GM12874 (cell line): ENCODE results near the gene RTTN.

Experiments
- TF ChIP-seq, protein P1 (sequence below): IDR thresholded peaks from 2 replicates; pipeline ENCODE4 v1.5.1; 2011; ENCODE audit warnings: low read depth, mild to moderate bottlenecking, control low read depth, low read length, moderate library complexity; ENCODE audit not compliant: insufficient read depth

The RTTN gene

DNA sequence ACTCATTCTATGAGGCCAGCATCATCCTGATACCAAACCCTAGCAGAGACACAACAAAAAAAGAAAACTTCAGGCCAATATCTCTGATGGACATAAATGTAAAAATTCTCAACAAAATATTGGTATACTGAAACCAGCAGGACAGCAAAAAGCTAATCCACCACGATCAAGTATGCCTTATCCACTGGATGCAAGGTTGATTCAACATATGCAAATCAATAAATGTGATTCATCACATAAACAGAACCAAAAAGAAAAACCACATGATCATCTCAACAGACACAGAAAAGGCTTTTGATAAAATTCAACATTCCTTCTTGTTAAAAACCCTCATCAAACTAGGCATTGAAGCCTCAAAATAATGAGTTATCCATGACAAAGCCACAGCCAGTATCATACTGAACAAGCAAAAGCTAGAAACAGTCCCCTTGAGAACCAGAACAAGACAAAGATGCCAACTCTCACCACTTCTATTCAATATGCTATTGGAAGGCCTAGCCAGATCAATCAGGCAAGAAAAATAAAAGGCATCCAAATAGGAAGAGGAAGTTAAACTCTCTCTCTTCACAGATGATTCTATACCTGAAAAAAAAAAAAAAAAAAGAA lies 45.3 kb downstream of the RTTN start:
- TF ChIP-seq, protein P1, sequence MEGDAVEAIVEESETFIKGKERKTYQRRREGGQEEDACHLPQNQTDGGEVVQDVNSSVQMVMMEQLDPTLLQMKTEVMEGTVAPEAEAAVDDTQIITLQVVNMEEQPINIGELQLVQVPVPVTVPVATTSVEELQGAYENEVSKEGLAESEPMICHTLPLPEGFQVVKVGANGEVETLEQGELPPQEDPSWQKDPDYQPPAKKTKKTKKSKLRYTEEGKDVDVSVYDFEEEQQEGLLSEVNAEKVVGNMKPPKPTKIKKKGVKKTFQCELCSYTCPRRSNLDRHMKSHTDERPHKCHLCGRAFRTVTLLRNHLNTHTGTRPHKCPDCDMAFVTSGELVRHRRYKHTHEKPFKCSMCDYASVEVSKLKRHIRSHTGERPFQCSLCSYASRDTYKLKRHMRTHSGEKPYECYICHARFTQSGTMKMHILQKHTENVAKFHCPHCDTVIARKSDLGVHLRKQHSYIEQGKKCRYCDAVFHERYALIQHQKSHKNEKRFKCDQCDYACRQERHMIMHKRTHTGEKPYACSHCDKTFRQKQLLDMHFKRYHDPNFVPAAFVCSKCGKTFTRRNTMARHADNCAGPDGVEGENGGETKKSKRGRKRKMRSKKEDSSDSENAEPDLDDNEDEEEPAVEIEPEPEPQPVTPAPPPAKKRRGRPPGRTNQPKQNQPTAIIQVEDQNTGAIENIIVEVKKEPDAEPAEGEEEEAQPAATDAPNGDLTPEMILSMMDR: no peak

DNA sequence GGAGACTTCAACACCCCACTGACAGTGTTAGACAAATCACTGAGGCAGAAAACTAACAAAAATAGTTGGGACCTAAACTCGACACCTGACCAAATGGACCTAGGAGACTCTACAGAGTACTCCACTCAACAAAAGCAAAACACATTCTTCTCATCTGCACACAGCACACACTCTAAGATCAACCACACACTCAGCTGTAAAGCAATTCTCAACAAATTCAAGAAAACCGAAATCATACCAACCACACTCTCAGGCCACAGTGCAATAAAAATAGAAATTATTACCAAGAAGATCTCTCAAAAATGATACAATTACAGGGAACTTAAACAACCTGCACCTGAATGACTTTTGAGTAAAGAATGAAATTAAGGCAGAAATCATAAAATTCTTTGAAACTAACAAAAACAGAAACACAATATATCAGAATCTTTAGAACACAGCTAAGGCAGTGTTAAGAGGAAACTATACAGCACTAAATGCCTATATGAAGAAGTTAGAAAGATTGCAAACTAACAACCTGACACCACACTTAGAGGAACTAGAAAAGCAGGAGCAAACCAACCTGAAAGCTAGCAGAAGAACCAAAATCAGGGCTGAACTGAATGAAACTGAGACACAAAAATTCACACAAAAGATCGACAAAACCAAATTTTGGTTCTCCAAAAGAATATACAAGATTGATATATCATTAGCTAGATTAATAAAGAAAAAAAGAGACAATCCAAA lies 46.3 kb downstream of the RTTN start:
- TF ChIP-seq, protein P1: no peak

DNA sequence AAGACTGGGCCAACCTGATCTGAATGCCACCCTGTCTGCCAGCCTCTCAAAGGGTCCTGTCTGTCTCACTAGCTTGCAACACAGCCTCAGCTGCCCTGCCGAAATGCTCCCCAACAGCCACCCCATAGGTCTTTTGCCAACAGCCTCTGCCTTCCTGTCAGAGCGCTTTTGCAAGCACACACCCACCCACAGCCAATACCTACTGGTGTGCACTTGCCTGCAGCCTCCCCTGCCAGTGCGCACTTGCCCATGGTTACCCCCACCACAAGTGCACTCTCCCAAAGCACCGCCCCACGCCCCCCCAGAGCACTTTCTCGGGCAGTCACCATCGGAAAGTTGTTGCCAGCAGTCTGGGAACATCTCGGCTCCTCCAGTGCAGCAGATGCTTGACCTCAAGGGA lies 48.6 kb downstream of the RTTN start:
- TF ChIP-seq, protein P1: no peak

DNA sequence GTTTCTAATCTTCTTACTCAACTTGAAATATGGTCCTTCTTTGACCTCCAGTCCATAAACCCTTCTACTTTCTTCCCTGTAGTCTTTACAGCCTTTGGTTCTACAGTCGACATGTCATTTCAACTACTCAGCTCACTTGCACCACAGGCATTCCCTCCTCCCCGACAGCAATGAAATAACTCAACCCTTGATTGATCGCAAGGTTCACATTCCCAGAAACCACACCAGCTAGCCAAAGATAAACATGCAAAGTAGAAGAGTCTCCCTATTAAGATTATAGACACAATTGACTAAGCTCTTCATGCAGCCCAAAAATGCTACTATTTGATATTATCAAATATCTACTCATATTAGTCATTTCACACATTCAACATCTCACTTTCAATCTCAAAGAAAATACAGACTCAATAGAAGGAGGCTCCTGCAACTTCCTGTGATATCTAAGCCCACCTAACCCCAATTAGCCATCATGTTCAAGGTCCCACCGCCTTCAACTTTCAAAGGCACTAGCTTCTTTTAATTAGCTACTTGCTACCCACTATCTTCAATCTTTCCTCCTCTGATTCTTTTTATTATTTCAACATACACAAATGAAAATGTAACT lies 50.8 kb downstream of the RTTN start:
- TF ChIP-seq, protein P1: no peak

DNA sequence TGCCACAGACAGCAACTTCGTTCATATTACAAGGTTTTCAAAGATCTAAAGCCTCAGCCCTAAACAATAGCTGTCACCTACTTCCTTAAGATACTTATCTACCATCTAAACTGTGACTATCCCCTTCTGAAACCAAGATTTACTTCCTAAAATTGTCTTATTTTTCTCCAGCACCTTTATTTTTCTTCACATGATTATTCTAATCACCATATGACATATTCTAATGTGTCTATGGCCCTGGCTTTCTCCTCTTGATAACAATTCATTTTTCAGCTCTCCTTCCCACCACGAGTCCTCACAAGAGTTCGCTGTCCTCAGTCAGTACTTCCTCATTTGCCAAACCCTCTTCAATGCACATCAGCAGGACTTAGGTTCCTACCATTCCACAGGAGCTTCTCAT lies 53.9 kb downstream of the RTTN start:
- TF ChIP-seq, protein P1: no peak

DNA sequence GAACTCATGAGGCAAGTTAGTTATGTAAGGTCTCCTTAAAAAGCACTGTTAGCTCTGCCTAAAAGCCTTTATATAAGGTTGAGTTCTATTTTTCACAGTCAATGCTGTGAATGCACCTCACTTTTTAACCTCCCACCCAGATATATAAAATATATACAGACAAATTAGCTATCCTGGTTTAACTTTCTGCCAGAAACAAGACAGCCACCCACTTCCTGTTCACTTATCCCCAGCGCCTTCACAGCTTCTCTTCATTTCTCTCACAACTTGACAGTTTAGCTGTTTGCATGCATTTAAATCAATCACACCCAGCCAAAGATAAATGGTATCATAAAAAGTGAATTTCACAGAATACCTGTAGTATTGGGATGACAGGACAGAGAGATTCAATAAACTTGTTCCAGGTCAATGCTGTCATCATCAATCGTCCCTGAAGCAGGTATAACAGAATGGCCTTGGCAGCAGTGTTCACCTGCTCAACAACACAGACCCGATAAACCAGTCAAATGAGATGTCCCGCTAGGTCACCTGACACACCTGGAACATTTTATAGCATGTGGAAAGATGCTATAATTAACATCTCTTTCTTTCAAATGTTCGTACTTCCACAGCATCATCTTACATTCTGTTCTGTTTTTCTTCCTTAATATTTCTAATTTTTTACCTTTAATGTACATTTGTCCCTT lies 55.7 kb downstream of the RTTN start:
- TF ChIP-seq, protein P1: no peak

DNA sequence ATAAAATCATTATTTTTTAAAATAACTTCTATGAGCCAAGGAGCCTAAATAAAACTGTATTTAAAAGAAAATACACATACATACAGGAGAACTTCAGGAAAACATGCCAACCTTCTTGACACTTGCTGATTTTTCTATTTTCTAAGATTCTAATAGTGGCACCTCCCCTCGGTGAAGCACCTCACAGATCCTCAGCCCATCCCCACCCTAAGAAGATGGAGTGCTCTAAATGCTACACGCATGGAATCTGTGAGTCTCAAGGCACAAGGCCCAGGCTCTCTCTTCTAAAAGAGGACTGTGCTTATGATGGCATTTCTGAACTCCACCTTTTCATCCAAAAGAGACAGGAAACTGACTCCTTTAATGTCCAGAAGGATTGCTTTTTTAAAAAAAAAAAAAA lies 56.3 kb downstream of the RTTN start:
- TF ChIP-seq, protein P1: no peak
